Activated T-cell treated with anti-CD3 and anti-CD28 coated beads, Interleukin-2, amount 50 U/mL, for 24 hours (primary cell): ENCODE measurements around the gene SIPA1L3.

Experiments
- DNase-seq: peaks from one replicate; pipeline ENCODE4 v3.0.0-alpha.2; 2020
- H3K27ac Mint-ChIP-seq: 2 replicates; pipeline ENCODE4 v1.8.0; 2020; ENCODE audit warnings: mild to moderate bottlenecking, mixed read lengths
- H3K27me3 Mint-ChIP-seq: 2 replicates; pipeline ENCODE4 v1.8.0; 2020; ENCODE audit warnings: mixed read lengths
- H3K36me3 Mint-ChIP-seq: 2 replicates; pipeline ENCODE4 v1.8.0; 2020; ENCODE audit warnings: low read depth, mixed read lengths
- H3K4me1 Mint-ChIP-seq: 2 replicates; pipeline ENCODE4 v1.8.0; 2020; ENCODE audit warnings: low read depth, mixed read lengths
- H3K4me3 Mint-ChIP-seq: 2 replicates; pipeline ENCODE4 v1.8.0; 2020; ENCODE audit warnings: mild to moderate bottlenecking, moderate library complexity, mixed read lengths
- H3K9me3 Mint-ChIP-seq: 2 replicates; pipeline ENCODE4 v1.8.0; 2020; ENCODE audit warnings: mixed read lengths

The SIPA1L3 gene

DNA sequence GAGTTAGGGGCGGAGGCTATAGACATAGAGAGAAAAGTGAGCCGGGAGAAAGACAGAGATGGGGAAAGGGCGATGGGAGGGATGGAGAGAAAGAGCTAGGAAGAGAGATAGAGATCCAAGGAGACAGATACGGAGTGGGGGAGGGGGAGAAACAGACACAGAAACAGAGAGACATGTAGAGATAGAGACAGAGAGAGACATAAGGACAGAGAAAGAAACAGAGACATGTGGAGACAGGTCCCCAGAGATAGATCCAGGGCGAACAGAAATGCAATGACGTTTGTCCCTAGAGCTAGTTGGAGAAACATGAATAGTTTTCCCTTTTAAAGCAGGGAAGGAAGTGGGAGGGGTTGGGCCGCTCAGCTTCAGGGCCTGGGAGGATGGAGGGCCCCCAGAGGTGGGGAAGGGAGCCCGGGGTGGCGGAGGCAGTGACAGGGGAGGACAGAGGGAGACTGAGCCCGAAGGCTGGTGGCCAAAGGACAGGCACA lies 344.6 kb downstream of the SIPA1L3 start:
- peaks cover 20% of the 10 kb centered on the region for H3K27me3 Mint-ChIP-seq
- no peak overlapping the region for H3K27ac Mint-ChIP-seq
- no peaks in the 10 kb centered on the region for H3K9me3 Mint-ChIP-seq
- H3K4me1 Mint-ChIP-seq: peaks cover under 1% of the 10 kb centered on the region
- H3K36me3 Mint-ChIP-seq: no peaks in the 10 kb centered on the region
- no peak for DNase-seq
- H3K4me3 Mint-ChIP-seq: no peak overlapping the region

DNA sequence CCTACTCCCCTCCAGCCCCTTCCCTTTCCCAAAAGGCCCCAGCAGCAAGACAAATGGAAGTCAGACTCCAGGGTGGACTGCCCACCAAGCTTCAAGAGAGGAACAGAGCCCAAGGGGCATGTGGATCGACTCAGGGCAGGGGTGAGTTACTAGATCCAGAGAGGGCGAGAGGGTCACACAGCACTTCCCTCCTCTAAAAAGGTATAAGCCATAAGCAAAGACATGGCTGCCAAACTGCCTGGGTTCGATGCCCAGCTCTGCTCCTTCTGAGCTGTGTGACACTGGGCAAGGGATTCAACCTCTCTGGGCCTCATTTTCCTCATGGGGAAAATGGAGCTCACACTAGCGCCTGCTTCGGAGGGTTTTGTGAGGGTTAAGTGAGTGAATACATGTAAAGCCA lies 345.4 kb downstream of the SIPA1L3 start:
- H3K9me3 Mint-ChIP-seq: no peaks in the 10 kb centered on the region
- H3K36me3 Mint-ChIP-seq: no peaks in the 10 kb centered on the region
- H3K4me3 Mint-ChIP-seq: no peak overlapping the region
- H3K4me1 Mint-ChIP-seq: peaks cover 5% of the 10 kb centered on the region
- H3K27me3 Mint-ChIP-seq: peaks cover 27% of the 10 kb centered on the region
- no peak overlapping the region for H3K27ac Mint-ChIP-seq
- DNase-seq: no peak

DNA sequence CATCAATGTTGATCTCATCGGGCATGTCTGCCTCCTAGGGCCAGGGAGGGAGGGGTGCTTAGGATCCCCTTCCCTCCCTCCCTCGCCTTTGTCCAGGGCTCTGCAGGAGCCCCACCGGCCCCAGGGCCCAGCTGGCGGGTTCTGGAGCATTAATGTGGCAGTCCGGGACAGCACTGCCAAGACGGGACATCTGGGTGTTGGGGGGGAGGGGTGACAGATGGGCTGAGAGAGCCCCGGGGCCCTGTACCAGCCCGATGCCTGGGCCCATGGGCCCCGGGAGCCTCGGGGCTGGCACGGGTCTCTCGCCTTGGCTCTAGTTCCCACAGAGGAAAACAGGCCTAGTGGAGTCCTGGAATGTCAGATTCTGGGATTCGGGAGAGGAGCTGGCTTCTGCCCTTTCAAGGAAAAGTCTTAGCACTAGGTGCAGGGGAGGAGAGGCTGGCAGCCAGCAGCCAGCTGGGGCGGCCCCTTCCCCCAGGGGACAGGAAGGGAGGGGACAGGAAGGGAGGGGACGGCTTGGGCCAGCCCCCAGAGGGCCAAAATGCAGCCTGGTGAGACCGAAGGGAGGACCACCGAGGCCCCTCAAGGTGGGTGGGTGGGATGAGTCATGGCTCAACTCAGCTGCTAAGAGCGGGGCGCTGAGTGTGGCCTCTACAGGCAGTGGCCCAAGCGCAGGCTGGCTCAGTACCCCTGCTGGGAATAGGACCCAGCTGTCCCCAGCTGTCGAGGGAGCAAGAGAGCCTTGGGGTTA lies 346.1 kb downstream of the SIPA1L3 start:
- Mint-ChIP-seq H3K27me3 (peaks cover 30% of the 10 kb centered on the region), H3K4me1 (peaks cover 5% of the 10 kb centered on the region), H3K9me3 (no peaks in the 10 kb centered on the region), H3K36me3 (no peaks in the 10 kb centered on the region), H3K27ac (no peak overlapping the region), H3K4me3 (no peak overlapping the region)
- no peak for DNase-seq

DNA sequence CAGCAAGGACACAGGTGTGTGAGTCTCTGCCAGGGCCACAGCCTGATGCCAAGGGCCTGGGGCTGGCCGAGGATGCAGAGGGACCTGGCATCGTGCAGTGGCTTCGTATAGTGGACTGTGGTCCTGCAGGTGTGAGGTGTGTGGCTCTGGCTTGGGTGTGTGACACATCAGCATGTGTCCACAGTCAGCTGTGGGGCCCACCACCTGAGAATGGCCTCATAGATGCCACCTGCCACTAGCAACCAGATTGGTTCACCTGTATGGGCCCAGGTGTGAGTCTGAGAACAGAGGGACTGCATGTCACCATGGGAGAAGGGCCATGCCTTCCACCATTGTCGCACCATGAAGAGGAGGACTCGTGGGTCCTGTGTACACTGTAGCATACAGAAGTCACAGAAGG lies 346.8 kb downstream of the SIPA1L3 start:
- Mint-ChIP-seq H3K4me3 (no peak overlapping the region), H3K4me1 (peaks cover 5% of the 10 kb centered on the region), H3K36me3 (no peaks in the 10 kb centered on the region), H3K9me3 (no peaks in the 10 kb centered on the region), H3K27ac (no peak overlapping the region), H3K27me3 (peaks cover 31% of the 10 kb centered on the region)
- no peak for DNase-seq

DNA sequence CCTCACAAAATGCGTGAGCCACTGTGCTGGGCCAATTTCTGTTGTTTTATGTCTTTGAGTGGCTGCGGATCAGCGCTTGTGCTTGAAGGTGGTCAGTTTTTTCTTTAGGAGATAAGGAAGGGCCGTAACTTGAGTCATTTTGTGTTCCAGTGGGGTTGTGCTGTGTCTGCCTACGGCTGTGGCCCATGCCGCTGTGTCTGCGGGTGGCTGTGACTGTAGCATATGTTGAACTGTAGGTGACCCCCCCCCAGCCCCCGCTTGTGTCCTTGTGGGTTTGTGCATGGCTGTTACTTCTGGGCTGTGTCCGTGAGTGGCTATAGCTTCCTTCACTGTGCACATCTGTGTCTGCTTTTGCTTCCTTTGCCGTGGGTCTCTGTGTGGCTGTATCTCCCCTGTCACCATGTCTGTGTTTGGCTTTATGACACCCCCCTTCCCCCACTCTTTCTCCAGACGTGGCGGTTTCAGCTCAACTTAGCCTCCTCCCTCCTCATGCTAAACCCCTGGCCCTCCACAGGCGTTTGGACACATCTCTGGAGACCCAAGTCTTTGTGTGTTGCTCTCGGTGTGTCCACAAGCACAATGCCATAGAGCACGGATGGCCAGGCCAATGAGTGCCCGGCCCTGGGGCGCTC lies 348.5 kb downstream of the SIPA1L3 start:
- Mint-ChIP-seq H3K27ac (no peak overlapping the region), H3K36me3 (no peaks in the 10 kb centered on the region), H3K27me3 (peaks cover 31% of the 10 kb centered on the region), H3K4me3 (no peak overlapping the region), H3K9me3 (no peaks in the 10 kb centered on the region), H3K4me1 (peaks cover 5% of the 10 kb centered on the region)
- DNase-seq: no peak
